ENCODE data around the gene LSM4. TPM values are rescaled to one million over a fixed set of nuclear protein-coding genes. Genes with fewer than 3 reads are reported as not detected.

Gene LSM4
- total and polyA plus RNA-seq, 2 experiments from 2014 or later: 591 to 637 TPM

- Mint-ChIP-seq H3K4me1 (peaks cover 19% of the 10 kb centered on the region; the same call in 2 of the 3 replicates), H3K4me3 (peak overlapping the region; percentile 93), H3K27me3 (ENCODE audit: insufficient read depth, low read depth, poor library complexity) (peaks cover 28% of the 10 kb centered on the region), H3K9me3 (no peaks in the 10 kb centered on the region), H3K36me3 (ENCODE audit: low read depth) (peaks cover 27% of the 10 kb centered on the region), H3K27ac (peak overlapping the region; percentile 96)
- DNase-seq (ENCODE audit: low spot score): peak; percentile 97
- peaks cover 35% of the 10 kb centered on the region for H3K79me2 ChIP-seq (replicated peaks; ENCODE audit: insufficient read depth)
- H3K4me2 ChIP-seq: peak overlapping the region; percentile 73
- peaks cover 3% of the 10 kb centered on the region for H3K27me3 ChIP-seq (ENCODE audit: insufficient read depth)
- H4K20me1 ChIP-seq (replicated peaks; ENCODE audit: insufficient read depth): peaks cover 13% of the 10 kb centered on the region
- peaks cover 30% of the 10 kb centered on the region for H3F3A ChIP-seq (replicated peaks; ENCODE audit: low read depth)
- H2AFZ ChIP-seq: no peak overlapping the region
- ATAC-seq: peak; percentile 52
- no peak for TF ChIP-seq ZNF114 (CRISPR knock-in tag; IDR thresholded peaks at IDR 0.05)
- peak; percentile 77 for TF ChIP-seq POLR2AphosphoS5 (IDR thresholded peaks at IDR 0.05; ENCODE audit: low read depth)
- TF ChIP-seq JUNB (IDR thresholded peaks at IDR 0.05; ENCODE audit: unreplicated experiment): no peak
- TF ChIP-seq STAT1 (IDR thresholded peaks at IDR 0.05; ENCODE audit: unreplicated experiment): no peak
- TF ChIP-seq ETS1 (IDR thresholded peaks at IDR 0.05): 0 out of 2 replicates have a peak, but pooled peaks have one; percentile 38
- TF ChIP-seq CTCF (conservative IDR thresholded peaks at IDR 0.05; ENCODE audit: low read depth in 2 of 2): peak; percentile 97 to 98
- no peaks in the 10 kb centered on the region for H3K9me2 ChIP-seq (ENCODE audit: insufficient read depth)
- peaks cover 28% of the 10 kb centered on the region for H3K4me1 ChIP-seq (ENCODE audit: insufficient read depth)
- H3K27ac ChIP-seq (ENCODE audit: low read depth): peak overlapping the region; percentile 96
- H3K4me3 ChIP-seq: peak overlapping the region; percentile 75
- peaks cover 5% of the 10 kb centered on the region; the same call in 1 of the 2 replicates for H3K36me3 ChIP-seq (ENCODE audit: insufficient read depth)
Observed at GRCh38 chr19:18279516-18280246, 43.2 kb downstream of the LSM4 start.

- peaks cover 3% of the 10 kb centered on the region for H3K27me3 ChIP-seq (ENCODE audit: insufficient read depth)
- peak overlapping the region; percentile 86 for H3K27ac Mint-ChIP-seq
- peak overlapping the region; percentile 75 for H3K4me3 ChIP-seq
- H3K9me3 Mint-ChIP-seq: no peaks in the 10 kb centered on the region
- H3K4me1 ChIP-seq (ENCODE audit: insufficient read depth): peaks cover 31% of the 10 kb centered on the region
- H3K4me3 Mint-ChIP-seq: peak overlapping the region; percentile 93
- H3K36me3 ChIP-seq (ENCODE audit: insufficient read depth): peaks cover 5% of the 10 kb centered on the region; the same call in 1 of the 2 replicates
- no peak overlapping the region for H2AFZ ChIP-seq
- H3K4me2 ChIP-seq: peak overlapping the region; percentile 73
- H3K27me3 Mint-ChIP-seq (ENCODE audit: insufficient read depth, low read depth, poor library complexity): peaks cover 28% of the 10 kb centered on the region
- H3K4me1 Mint-ChIP-seq: peaks cover 24% of the 10 kb centered on the region; the same call in 2 of the 3 replicates
- H3K9me2 ChIP-seq (ENCODE audit: insufficient read depth): no peaks in the 10 kb centered on the region
- peaks cover 35% of the 10 kb centered on the region for H3K79me2 ChIP-seq (replicated peaks; ENCODE audit: insufficient read depth)
- no peak for ATAC-seq
- DNase-seq (ENCODE audit: low spot score): no peak
- peaks cover 32% of the 10 kb centered on the region for H3F3A ChIP-seq (replicated peaks; ENCODE audit: low read depth)
- H3K27ac ChIP-seq (ENCODE audit: low read depth): no peak overlapping the region
- H4K20me1 ChIP-seq (replicated peaks; ENCODE audit: insufficient read depth): peaks cover 13% of the 10 kb centered on the region
- peaks cover 27% of the 10 kb centered on the region for H3K36me3 Mint-ChIP-seq (ENCODE audit: low read depth)
- TF ChIP-seq NANOG (IDR thresholded peaks at IDR 0.05; ENCODE audit: borderline replicate concordance): no peak
- no peak for TF ChIP-seq CREB1 (CRISPR knock-in tag; IDR thresholded peaks at IDR 0.05; ENCODE audit: low read depth)
- TF ChIP-seq JUNB (IDR thresholded peaks at IDR 0.05; ENCODE audit: unreplicated experiment): no peak
- no peak for TF ChIP-seq EZH2 (IDR thresholded peaks at IDR 0.05; ENCODE audit: low read depth, unreplicated experiment)
- TF ChIP-seq ETS1 (IDR thresholded peaks at IDR 0.05): no peak
- TF ChIP-seq EZH2phosphoT487 (IDR thresholded peaks at IDR 0.05; ENCODE audit: unreplicated experiment): no peak
- TF ChIP-seq ZNF114 (CRISPR knock-in tag; IDR thresholded peaks at IDR 0.05): no peak
- TF ChIP-seq ZNF331 (CRISPR knock-in tag; IDR thresholded peaks at IDR 0.05; ENCODE audit: low read depth): no peak
Observed at GRCh38 chr19:18279266-18279515, 43.7 kb downstream of the LSM4 start.

Measured in GM23338 (cell line).